ENCODE results near the gene RGS9. TPM values are rescaled to one million over a fixed set of nuclear protein-coding genes. Genes with fewer than 3 reads are reported as not detected.

The RGS9 gene

Small RNA genes within 50 kb of the gene (small RNA-seq; reads per million reads assigned to genes)
- not detected for gene AC060771.1
